Activated T-cell treated with anti-CD3 and anti-CD28 coated beads, Interleukin-2, amount 50 U/mL, for 4 hours (primary cell): ENCODE measurements around the gene ISM1. TPM values are rescaled to one million over a fixed set of nuclear protein-coding genes. Genes with fewer than 3 reads are reported as not detected.

Experiments
- ATAC-seq, 2 donors: fragments of 200-7000 bp; cut with Tn5 transposase; one replicate each; pipeline ENCODE4 v1.10.0; 2021
- DNase-seq: peaks from one replicate; pipeline ENCODE4 v3.0.0-alpha.2; 2020
- H3K27me3 Mint-ChIP-seq: one replicate; pipeline ENCODE4 v1.8.0; 2021; ENCODE audit warnings: low read depth, mixed read lengths
- H3K36me3 Mint-ChIP-seq: one replicate; pipeline ENCODE4 v1.8.0; 2022; ENCODE audit warnings: mixed read lengths; ENCODE audit not compliant: insufficient read depth
- H3K4me1 Mint-ChIP-seq: one replicate; pipeline ENCODE4 v1.8.0; 2021; ENCODE audit warnings: low read depth, mixed read lengths
- H3K4me3 Mint-ChIP-seq: one replicate; pipeline ENCODE4 v1.8.0; 2021; ENCODE audit warnings: mild to moderate bottlenecking, moderate library complexity, mixed read lengths
- H3K9me3 Mint-ChIP-seq: one replicate; pipeline ENCODE4 v1.8.0; 2021; ENCODE audit warnings: mixed read lengths
- total RNA-seq, 3 donors: library from RNA; stranded (reverse); gene quantifications; one replicate each; pipeline ENCODE4 v1.2.1, GENCODE V29; 2021

The ISM1 gene
- total RNA-seq, 3 donors from 2014 or later, result 3.5 to 11.5 (median 3.6) TPM

DNA sequence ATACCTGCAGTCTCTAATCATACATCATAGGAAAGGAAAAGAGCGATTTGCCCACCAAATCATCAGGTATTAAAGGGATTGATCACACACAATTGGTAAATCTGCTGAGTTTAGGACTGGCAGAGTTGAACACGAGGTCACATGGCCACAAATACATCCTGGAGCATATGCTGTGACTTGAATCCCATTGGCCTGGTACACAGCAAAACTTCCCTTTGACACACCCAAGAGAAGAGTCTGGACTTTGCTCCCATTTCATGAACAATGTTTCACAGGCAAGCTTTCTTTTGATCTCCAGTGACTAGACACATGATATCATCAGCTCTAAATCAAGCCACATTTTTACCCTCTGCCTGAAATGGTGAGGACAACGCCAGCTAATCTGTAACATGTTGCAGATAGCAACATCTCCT, 117.9 kb downstream of the ISM1 start:
- Mint-ChIP-seq H3K36me3 (no peaks in the 10 kb centered on the region), H3K4me1 (no peaks in the 10 kb centered on the region), H3K9me3 (no peaks in the 10 kb centered on the region), H3K4me3 (no peak overlapping the region), H3K27me3 (peaks cover 4% of the 10 kb centered on the region)
- DNase-seq, result no peak
- no peak for ATAC-seq

DNA sequence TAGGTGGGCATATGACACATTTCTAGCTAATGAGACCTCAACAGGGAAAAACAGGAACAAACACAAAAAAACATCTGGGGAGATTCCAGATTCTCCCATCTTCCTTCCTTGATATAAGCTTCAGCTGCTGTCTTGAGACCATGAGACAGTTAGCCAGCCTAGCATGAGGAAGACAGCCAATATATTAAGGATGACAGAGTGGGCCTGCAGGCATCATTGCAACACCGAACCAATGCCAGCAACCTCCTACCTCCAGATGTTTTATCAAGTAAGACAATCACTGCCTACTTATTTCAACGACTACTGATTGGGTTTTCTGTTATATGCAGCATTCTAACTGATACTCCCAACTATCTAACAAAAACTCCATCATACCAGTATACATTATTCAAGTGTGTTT, 119.0 kb downstream of the ISM1 start:
- H3K4me1 Mint-ChIP-seq, result no peaks in the 10 kb centered on the region
- ATAC-seq (no peak), DNase-seq (no peak)
- H3K4me3 Mint-ChIP-seq, result no peak overlapping the region
- no peaks in the 10 kb centered on the region for H3K36me3 Mint-ChIP-seq
- no peaks in the 10 kb centered on the region for H3K9me3 Mint-ChIP-seq
- H3K27me3 Mint-ChIP-seq, result peaks cover 4% of the 10 kb centered on the region

DNA sequence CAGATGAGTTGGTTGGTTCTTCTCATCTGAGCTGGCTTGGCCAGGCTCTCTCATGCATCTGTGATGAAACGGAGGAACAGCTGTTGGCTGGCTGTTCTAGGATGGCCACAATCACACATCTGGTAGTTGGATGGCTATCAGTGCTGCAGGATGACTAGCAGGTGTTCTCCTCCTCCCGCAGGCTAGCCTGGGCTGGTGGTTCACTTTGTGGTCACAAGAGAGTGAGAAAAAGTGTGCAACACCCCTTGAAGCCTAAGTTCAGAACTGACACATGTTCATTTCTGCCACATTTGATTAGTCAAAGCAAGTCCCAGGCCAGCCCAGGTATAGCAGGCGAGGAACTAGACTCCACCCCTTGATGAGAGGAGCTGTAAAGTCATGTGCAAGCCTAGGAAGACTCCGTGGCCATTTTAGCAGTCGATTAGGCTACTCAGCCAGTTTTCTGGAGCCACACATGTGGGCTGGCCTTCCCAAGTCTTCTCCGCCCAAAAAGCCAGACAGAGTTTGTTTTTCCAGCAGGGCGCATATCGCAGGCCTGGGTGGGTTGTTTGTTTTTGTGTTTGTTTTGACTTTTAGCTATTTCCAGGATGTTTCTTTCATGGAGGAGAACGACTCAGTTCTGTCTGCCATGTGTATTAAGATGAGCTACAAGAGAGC, 120.8 kb downstream of the ISM1 start:
- no peak for DNase-seq
- no peak for ATAC-seq
- Mint-ChIP-seq H3K4me1 (no peaks in the 10 kb centered on the region), H3K4me3 (no peak overlapping the region), H3K9me3 (no peaks in the 10 kb centered on the region), H3K36me3 (no peaks in the 10 kb centered on the region), H3K27me3 (peaks cover 4% of the 10 kb centered on the region)

DNA sequence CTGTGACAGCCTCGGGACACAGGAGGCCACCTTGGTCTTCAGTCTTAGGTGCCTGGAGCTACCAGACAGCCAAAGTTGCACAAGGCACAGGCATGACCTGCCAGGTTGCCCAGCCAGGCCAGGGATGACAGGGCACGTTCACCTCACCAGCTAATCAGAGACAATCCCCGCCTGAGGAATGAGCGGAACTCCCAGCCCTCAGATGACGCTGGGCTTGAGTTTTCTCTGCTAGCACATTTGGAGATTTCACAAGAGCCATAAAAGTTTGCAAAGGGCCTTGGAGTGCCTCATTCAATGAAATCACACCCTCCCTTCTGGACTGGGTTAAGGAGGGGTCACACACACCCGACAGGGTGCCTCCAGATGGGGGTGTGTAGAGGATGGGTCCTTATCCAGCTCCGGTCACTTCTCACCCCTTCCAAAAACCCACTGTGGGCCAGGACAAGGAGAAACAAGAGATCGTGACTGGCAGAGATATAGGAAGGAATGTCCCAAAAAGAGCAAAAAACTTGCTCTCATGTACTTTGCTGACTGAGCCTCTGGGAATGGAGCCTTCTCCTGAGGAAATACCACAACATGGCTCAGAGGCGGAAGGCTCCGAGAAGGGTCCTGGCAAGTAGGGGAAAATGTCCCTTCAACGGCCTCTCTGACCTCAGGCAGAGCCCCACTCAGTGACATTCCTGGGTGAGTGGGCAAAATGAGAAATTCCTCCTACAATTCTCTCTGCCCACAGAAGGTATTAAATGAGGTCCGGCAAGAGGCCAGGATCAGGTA, 121.6 kb downstream of the ISM1 start:
- no peak for ATAC-seq
- no peak for DNase-seq
- H3K4me3 Mint-ChIP-seq, result no peak overlapping the region
- H3K36me3 Mint-ChIP-seq, result no peaks in the 10 kb centered on the region
- peaks cover 4% of the 10 kb centered on the region for H3K27me3 Mint-ChIP-seq
- H3K9me3 Mint-ChIP-seq, result no peaks in the 10 kb centered on the region
- H3K4me1 Mint-ChIP-seq, result no peaks in the 10 kb centered on the region

DNA sequence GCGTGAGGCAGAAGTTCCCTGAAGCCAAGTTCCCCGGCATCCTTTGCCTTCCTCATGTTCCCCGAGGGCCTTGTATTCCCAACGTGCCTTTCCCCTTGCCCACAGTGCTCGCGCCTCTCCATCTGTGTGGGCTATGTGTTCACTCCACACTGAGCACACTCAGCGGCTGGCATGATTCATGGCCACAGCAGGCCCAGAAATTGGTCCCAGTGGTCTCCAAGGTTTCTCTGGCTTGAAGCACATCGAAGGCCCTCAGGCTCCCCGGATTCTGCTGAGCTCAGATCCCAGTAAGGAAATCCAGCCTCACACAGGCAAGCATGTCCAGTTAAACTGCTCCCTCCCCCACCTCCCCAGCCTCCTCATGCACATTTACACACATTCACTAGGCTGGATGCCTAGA, 123.6 kb downstream of the ISM1 start:
- no peaks in the 10 kb centered on the region for H3K27me3 Mint-ChIP-seq
- ATAC-seq (no peak), DNase-seq (no peak)
- H3K4me1 Mint-ChIP-seq, result no peaks in the 10 kb centered on the region
- no peaks in the 10 kb centered on the region for H3K9me3 Mint-ChIP-seq
- H3K4me3 Mint-ChIP-seq, result no peak overlapping the region
- no peaks in the 10 kb centered on the region for H3K36me3 Mint-ChIP-seq

DNA sequence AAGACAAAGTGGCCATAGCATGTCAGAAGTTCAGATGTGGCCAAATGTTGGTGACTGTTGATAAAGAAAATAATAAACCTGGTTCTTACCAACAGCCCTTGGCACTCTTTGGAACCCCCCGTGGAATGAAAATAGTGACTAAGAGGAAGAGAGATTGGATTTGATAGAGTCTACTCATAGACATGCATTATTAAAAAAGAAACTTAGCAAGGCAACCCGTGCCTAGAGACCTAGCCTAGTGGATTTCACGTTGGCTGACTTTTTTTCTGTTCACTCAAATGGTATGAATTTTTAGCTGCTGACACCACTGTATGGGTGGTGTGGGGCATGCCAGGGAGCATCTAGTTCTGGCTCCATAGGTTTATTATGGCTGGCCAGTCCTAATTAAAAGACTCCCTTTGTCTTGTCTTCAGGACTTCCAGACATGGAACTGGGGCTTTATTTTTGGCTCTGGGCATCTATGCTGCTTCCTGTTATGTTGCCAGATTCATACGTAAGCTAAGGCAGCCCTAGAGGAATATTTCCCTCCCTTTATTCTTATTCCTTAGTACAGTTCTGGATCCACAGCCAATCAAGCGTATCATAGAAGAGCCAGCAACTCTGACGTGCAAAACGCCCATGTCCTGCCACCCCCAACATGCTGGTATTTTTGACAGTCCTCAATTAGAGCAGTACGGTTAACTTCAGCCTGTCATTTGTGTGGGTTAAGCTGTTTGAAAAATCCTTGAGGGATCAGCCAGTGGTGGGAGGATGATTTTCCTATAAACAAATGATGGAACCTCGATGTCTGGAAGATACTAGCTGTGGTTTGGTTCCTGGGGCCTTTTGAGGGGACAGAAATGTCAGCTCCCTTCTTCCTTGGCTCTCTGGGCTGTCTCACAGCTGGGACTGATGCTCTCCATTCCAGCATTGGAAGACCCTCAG, 127.5 kb downstream of the ISM1 start:
- Mint-ChIP-seq H3K36me3 (no peaks in the 10 kb centered on the region), H3K4me1 (no peaks in the 10 kb centered on the region), H3K9me3 (no peaks in the 10 kb centered on the region), H3K4me3 (no peak overlapping the region), H3K27me3 (no peaks in the 10 kb centered on the region)
- DNase-seq (no peak), ATAC-seq (no peak)

DNA sequence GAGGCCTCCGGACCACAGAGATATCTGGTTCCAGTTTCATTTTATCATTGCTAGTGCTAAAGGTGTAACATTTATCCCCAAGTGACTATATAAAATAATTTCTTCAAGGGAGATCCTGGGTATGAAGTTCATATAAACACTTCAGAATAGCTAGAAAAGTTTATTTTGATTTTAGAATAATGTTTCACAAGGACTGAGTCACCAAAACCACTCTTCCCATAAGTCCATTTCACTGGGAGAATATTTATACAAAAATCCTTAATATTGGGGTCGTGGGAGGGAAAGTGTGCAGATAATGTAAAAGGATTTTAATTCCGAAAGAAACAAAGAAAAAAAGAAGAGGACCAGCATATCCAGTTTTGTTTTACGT, 128.1 kb downstream of the ISM1 start:
- Mint-ChIP-seq H3K27me3 (no peaks in the 10 kb centered on the region), H3K4me1 (no peaks in the 10 kb centered on the region), H3K4me3 (no peak overlapping the region), H3K36me3 (no peaks in the 10 kb centered on the region), H3K9me3 (no peaks in the 10 kb centered on the region)
- no peak for DNase-seq
- no peak for ATAC-seq

Other genes starting within 250 kb of the ISM1 start
- gene SPTLC3, start 212.3 kb upstream of the ISM1 start, total RNA-seq, result under 1 TPM; 0.16 to 0.71 (median 0.23) TPM